ENCODE measurements around the gene WDR38.

The WDR38 gene, protein sequence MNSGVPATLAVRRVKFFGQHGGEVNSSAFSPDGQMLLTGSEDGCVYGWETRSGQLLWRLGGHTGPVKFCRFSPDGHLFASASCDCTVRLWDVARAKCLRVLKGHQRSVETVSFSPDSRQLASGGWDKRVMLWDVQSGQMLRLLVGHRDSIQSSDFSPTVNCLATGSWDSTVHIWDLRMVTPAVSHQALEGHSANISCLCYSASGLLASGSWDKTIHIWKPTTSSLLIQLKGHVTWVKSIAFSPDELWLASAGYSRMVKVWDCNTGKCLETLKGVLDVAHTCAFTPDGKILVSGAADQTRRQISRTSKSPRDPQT

DNA sequence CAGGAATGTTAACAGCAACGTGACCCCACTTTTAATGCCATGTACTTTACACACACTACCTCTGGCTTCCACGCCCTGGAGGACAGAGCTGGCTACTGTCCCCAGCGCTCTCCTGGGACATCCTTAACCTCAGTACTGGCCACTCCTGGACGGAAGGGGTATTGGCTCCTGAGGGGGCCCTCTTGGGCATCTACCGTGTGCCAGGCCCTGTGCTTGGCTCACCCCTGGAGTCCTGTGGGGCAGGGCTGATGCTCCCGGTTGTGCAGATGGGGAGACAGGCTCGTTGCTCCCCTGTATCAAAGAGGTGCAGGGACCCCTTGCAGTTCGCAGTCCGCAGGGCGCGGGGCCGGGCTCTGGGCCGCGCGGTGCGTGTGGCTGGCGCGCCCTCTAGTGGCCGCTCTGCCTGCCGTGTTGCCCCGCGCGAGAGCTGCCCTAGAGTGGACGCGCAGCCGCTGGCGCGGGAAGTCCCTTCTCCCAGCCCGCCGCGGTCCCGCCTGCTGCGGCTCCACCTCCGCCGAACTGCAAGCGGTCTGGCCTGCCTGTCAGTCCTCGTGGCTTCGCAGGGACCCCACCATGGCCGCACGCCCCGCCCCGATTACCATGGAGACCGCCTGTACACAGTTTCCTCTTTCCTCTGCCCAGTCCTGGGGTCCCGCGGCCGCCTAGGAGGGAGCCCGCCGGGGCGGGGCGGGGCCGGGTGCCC, at the start of gene WDR38:
TSS of gene WDR38 (plus strand) at position 632 of the 703 bp plus-strand sequence. CDS start 72 bp downstream, outside the sequence.
- DNase-seq: peak; percentile 60

- no peak for DNase-seq
Observed at GRCh38 chr9:124803911-124804310, 49.3 kb upstream of the WDR38 start.

GRCh38 chr9:124805186-124805585, 48.1 kb upstream of the WDR38 start:
- no peak for DNase-seq

GRCh38 chr9:124808246-124808956, 44.9 kb upstream of the WDR38 start:
- DNase-seq: no peak

GRCh38 chr9:124809211-124809610, 44.0 kb upstream of the WDR38 start:
- DNase-seq: no peak

DNA sequence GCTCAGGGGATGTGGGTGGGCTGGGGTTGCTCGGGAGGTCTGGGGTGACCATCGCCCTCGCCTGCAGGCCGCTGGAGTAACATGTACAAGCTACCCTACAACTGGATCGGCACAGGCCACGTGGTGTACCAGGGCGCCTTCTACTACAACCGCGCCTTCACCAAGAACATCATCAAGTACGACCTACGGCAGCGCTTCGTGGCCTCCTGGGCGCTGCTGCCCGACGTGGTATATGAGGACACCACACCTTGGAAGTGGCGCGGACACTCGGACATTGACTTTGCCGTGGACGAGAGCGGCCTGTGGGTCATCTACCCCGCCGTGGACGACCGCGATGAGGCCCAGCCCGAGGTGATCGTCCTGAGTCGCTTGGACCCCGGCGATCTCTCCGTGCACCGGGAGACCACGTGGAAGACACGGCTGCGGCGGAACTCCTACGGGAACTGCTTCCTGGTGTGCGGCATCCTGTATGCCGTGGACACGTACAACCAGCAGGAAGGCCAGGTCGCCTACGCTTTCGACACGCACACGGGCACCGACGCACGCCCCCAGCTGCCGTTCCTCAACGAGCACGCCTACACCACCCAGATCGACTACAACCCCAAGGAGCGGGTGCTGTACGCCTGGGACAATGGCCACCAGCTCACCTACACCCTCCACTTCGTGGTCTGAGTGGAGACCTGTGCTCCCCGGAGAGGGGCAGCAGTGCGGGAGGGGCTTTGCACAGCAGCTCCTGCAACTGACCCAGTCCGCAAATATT, 43.3 kb upstream of the WDR38 start:
- DNase-seq: no peak

GRCh38 chr9:124810663-124811355, 42.5 kb upstream of the WDR38 start:
- peak; percentile 81 for DNase-seq

DNA sequence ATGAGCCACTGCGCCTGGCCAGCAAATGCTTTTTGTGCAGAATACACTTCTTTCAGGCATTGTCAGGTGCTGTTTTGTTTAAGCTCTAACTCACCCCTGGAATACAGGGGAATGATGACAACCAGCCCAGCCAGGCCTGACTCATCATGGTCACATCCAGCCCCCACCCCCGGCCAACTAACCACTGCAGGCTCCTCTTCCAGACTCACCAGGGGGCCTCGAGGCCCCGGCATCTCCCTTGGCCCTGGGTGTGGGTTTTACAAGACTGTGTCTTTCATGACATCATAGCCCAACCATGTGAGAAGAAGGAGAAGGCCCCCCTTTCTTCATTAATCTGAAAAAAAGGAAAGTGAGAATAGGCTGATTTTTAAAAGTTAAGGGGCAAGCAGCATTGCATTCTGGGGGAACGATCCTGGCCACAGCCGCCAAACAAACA, 40.8 kb upstream of the WDR38 start:
- peak; percentile 89 for DNase-seq

DNA sequence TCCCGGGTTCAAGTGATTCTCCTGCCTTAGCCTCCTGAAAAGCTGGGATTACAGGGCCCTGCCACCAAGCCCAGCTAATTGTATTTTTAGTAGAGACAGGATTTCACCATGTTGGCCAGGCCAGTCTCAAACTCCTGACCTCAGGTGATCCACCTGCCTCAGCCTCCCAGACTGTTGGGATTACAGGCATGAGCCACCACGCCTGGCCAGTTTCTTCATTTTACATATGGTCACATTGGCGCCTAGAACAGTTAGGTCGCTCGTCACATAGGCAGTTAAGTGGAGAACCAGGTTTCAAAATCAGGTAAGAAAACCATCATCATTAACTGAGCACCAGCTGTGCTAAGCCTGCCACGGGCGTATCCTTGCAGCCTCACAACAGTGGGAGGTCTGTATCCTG, 40.2 kb upstream of the WDR38 start:
- no peak for DNase-seq

DNA sequence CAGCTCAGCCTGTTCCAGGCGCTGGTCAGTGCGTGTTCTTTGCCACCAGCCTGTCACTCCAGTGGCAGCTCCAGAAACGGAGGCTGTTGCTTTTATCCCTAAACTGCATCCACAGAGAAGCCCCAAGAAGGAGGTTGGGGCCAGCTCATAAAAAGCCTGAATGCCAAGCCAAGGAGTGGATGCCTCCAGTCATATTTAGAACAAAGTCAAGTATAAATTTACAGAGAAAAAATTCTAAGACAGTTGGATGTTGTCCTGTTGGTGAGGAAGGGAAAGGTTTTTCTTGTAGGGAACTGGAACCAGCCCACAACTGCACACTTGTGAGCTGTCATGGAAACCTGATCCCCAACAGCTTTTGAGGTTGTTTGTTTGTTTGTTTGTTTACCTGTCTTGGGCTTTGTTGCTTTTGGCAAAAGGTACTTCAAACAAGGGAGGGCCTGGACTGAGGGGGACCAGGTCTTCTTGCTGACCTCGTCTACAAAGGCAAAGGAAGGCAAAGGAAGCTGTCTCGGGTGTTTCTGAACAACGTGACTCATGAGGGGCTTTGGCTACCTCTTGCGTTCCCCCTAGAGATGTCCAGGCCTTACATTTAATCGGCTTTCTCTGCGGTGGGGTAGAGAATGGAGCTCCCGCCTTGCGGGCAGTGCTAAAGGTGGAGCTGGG, 39.6 kb upstream of the WDR38 start:
- no peak for DNase-seq

DNA sequence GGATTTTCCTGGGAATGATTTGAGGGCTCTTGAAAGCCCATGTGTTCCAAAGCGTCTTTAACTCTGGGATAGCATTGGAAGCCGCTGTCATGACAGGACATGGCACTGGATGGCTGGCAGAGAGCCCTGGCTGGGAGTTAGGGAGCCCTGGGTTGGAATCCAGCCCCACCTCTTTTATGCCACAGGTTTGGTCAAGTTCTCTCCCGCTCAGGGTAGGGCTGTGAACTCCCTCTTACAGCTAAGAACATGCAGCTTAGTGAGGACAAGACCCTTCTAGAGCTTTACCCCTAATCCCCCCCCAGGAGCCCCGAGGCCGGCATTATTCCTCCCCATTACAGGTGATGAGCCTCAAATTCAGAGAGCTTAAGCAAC, 39.1 kb upstream of the WDR38 start:
- no peak for DNase-seq

DNA sequence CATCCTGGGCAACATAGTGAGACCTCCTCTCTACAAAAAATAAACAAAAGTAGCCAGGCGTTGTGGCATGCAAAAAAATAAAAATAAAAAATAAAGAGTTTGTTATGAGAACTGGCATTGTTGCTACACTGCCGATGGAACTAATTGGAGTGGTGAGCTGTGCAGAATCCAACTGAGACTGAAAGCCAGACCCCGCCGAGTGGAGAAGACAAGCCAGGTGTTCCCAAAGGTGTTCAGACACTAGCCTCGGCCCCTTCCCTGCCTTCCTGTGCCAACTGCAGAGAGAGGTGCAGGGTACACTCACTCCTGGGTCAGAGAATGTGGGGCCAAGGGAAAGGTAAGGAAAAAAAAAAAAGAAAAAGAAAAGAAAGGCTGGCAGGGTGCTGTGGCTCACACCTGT, 37.7 kb upstream of the WDR38 start:
- DNase-seq: no peak

DNA sequence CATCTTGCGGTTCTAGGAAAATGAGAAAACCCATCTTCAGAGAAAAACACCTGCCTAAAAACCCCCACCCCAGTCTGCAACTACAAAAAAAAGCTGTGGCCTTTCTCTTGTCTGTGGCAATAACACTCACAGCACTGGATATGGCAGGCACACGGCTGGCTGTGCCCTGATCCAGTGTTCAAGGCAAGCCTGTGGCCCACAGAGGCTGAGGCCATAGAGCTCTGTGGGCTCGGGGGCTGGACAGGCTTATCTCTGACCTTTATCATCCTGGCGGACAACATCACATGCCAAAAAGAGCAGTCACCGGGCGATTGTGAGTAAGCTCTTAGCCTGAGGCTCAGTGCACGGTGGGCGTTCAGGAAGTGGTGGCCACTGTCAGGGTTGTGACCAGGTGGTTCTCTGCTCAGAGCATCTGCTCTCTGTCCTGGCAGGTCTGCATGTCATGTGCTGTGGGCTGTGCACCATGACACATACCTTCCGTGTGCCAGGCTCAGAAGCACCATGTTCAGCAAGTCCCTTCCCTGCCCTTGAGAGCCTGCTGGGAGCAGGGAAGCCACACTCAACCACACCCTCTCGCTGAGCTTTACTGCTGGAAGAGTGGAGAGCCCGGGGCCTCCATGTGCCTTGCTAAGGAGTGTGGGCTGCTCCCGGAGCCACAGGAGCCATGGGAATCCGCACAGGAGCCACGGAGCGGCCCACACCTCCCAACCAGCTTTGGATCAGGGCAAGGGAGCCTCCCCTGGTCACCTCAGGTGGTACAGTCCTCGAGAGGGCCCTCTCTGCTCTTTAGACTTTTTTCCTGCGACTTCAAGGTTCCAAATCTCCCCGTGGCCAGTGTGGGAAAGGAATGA, 34.6 kb upstream of the WDR38 start:
- peak; percentile 72 for DNase-seq

DNA sequence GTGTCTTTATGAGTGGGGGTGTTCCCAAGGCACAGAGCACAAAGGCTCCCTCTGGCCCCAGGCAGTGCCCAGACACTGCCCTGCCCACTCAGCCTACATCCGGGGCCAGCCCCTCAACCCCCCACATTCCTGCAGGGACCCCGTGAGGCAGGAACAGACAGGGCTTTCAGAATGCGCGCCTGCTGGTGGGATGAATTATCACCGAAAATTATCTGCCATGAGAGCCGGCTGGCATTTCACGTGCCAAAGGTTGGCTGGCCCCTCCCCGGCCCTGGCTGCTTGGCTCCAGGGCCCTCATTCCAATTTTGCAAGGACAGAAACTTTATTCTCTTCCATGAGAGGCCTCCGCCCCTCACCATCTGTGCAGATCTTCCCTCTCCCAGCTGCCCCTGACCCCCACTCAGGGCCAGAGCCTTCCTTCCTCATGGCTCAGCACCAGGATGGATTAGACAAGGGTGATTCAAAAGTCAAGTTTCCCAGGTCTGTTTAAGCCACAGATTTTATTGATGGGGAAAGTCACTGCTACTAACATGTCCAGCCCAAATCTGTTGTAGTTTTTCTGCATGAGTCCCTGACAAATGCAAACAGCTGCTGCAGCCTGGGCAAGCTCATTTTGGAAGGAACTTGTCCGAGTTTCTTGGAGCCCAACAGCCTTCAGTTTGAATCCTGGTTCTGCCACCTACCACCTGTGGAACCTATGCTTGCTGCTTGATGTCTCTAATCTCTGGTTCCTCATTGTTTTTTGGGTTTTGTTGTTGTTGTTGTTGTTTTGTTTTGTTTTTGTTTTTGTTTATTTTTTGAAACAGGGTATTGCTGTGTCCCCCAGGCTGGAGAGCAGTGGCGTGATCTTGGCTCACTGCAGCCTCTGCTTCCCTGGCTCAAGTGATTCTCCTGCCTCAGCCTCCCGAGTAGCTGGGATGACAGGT, 32.3 kb upstream of the WDR38 start:
- DNase-seq: no peak

GRCh38 chr9:124828489-124829333, 24.5 kb upstream of the WDR38 start:
- DNase-seq: no peak

DNA sequence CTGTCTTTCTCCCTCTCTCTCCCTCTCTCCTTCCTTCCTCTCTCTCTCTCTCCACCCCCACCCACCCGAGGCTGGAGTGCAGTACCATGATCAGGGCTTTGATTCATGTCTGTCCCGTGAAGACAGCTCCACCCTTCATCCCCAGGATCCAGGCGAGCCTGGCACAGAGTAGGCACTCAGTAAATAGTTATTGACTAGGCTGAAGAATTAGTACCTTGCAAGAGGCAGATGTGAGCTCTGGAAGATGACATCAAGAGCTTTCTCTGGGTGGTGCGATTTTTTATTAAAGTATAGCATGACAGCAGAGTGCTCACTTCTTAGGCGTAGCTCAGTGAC, 24.0 kb upstream of the WDR38 start:
- DNase-seq: no peak

GRCh38 chr9:124830593-124830992, 22.7 kb upstream of the WDR38 start:
- DNase-seq: no peak

DNA sequence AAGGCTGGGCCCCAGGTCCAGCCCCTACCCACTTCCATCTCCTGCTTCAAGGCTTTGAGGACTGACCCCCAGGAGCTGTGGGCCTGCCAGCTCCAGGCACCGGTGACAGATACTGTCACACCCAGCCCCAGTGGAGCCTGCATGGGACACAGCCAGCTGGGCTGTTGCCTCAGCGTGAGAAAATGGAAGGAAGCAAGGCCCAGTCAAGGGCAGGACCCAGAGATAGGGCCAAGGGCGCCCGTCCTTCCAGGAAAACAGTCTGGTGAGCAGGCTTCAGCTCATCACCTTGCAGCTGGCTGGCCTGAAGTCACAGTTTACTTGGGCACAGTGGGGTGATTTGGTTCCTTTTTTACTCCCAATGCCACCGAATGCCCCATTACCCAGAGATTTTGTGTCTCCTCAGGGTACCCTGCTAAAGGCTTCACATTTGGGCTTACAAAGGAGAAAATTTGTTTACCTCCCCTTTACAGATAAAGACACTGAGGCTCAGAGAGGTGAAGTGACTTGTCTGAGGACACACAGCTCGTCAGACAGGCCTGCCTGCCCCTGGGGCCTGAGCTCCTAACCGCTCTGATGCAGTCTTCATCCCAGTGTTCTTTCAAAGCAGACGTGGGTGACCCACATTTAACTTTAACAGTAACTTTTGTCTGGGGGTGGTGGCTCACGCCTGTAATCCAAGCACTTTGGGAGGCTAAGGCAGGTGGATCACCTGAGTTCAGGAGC, 21.5 kb upstream of the WDR38 start:
- DNase-seq: no peak

All from NCI-H226 (cell line).